Smooth muscle cell (in vitro differentiated cells): ENCODE measurements around the gene SBK1. TPM values are rescaled to one million over a fixed set of nuclear protein-coding genes. Genes with fewer than 3 reads are reported as not detected.

Source experiments
- DNase-seq: peaks from one replicate; lab custom pipeline; 2025; ENCODE audit not compliant: unreplicated experiment; lab: John Stamatoyannopoulos, UW
- H2AFZ ChIP-seq: fragments of 200-600 bp; sonication (generic); 2 replicates; pipeline ENCODE4 v1.6.0; 2016; ENCODE audit warnings: antibody characterized with exemption, low read depth, mild to moderate bottlenecking
- H3F3A ChIP-seq: fragments of 200-600 bp; sonication (generic); 2 replicates; pipeline ENCODE4 v1.6.0; 2017; ENCODE audit warnings: antibody characterized with exemption, low read depth
- H3K27ac ChIP-seq: fragments of 200-600 bp; sonication (generic); 2 replicates; pipeline ENCODE4 v1.5.1; 2016; ENCODE audit warnings: low read depth, mild to moderate bottlenecking
- H3K27me3 ChIP-seq: fragments of 200-600 bp; sonication (generic); 2 replicates; pipeline ENCODE4 v1.6.1; 2016; ENCODE audit warnings: low read depth, mild to moderate bottlenecking
- H3K36me3 ChIP-seq: fragments of 200-600 bp; sonication (generic); 2 replicates; pipeline ENCODE4 v1.5.1; 2016; ENCODE audit warnings: low read depth
- H3K4me1 ChIP-seq: fragments of 200-600 bp; sonication (generic); 2 replicates; pipeline ENCODE4 v1.5.1; 2016; ENCODE audit warnings: low read depth
- H3K4me2 ChIP-seq: fragments of 200-600 bp; sonication (generic); 2 replicates; pipeline ENCODE4 v1.6.0; 2016; ENCODE audit warnings: mild to moderate bottlenecking
- H3K4me3 ChIP-seq: fragments of 200-600 bp; sonication (generic); 2 replicates; pipeline ENCODE4 v1.5.1; 2016; ENCODE audit warnings: mild to moderate bottlenecking
- H3K79me2 ChIP-seq: fragments of 200-600 bp; sonication (generic); 2 replicates; pipeline ENCODE4 v1.6.0; 2016; ENCODE audit warnings: low read depth, mild to moderate bottlenecking
- H3K9ac ChIP-seq: fragments of 200-600 bp; sonication (generic); 2 replicates; pipeline ENCODE4 v1.6.0; 2016; ENCODE audit warnings: low read depth
- H3K9me3 ChIP-seq: fragments of 200-600 bp; sonication (generic); replicated peaks from 2 replicates; pipeline ENCODE4 v1.5.1; 2016; ENCODE audit warnings: low read depth
- H4K20me1 ChIP-seq: fragments of 200-600 bp; sonication (generic); 2 replicates; pipeline ENCODE4 v1.6.0; 2016; ENCODE audit warnings: low read depth
- CTCF ChIP-seq: fragments of 200-600 bp; sonication (generic); IDR thresholded peaks from 2 replicates; pipeline ENCODE4 v1.5.1; 2017; ENCODE audit warnings: borderline replicate concordance, mild to moderate bottlenecking, antibody characterized with exemption; ENCODE audit not compliant: insufficient read depth, poor library complexity, severe bottlenecking
- WGBS: methylation state at CpG from one replicate; pipeline ENCODE4 v1.1.7; 2016; ENCODE audit warnings: low lambda C conversion rate; 5-methylcytosine and 5-hydroxymethylcytosine counted together
- polyA plus RNA-seq: library from polyadenylated mRNA; unstranded; fragments of >200 nt; fragmentation: Nextera tagmentation; extraction: Ambion mirVana; gene quantifications from 2 replicates; pipeline ENCODE4 v1.2.1, GENCODE V29; 2016
- total RNA-seq: library from RNA; depleted of rRNA; stranded (reverse); fragments of >200 nt; gene quantifications from 2 replicates; pipeline ENCODE4 v1.2.3, GENCODE V29; 2014

SBK1 gene
- total and polyA plus RNA-seq, 2 experiments from 2014 or later = 1.9 to 3.1 TPM

DNA sequence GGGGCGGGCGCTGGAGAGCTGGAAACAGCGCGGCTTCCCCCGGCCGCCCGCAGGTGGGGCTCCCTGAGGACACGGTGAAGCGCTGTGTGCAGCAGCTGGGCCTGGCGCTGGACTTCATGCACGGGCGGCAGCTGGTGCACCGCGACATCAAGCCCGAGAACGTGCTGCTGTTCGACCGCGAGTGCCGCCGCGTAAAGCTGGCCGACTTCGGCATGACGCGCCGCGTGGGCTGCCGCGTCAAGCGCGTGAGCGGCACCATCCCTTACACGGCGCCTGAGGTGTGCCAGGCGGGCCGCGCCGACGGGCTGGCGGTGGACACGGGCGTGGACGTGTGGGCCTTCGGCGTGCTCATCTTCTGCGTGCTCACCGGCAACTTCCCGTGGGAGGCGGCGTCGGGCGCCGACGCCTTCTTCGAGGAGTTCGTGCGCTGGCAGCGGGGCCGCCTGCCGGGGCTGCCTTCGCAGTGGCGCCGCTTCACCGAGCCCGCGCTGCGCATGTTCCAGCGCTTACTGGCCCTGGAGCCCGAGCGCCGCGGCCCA lies 27.8 kb downstream of the SBK1 start:
- Histone ChIP-seq H3K36me3 (no peaks in the 10 kb centered on the region), H3K9me3 (no peaks in the 10 kb centered on the region), H3K4me1 (no peaks in the 10 kb centered on the region), H3K4me2 (no peak overlapping the region), H3K4me3 (no peak overlapping the region), H2AFZ (no peak overlapping the region), H3K27ac (no peak overlapping the region), H4K20me1 (no peaks in the 10 kb centered on the region), H3K79me2 (no peaks in the 10 kb centered on the region), H3K9ac (no peak overlapping the region), H3F3A (no peaks in the 10 kb centered on the region), H3K27me3 (no peaks in the 10 kb centered on the region)
- DNase-seq = no peak
- TF ChIP-seq CTCF = no peak
- WGBS = 98% methylated on average over 35 of the region's 73 CpGs

DNA sequence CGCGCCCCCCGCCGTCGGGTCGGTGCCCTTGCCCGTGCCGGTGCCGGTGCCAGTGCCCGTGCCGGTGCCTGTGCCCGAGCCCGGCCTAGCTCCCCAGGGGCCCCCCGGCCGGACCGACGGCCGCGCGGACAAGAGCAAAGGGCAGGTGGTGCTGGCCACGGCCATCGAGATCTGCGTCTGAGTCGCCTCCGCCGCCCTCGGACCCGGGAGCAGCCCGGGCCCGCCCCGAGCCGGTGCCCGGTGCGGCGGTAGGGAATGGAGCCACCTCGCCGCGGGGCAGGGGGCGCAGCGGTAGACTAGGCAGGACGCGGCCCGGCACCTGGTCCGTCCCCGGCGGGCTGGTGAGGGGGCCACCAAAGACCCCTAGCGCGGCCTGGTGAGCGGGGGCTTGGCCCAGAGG lies 28.4 kb downstream of the SBK1 start:
- DNase-seq = no peak
- H3K27ac ChIP-seq = no peak overlapping the region

DNA sequence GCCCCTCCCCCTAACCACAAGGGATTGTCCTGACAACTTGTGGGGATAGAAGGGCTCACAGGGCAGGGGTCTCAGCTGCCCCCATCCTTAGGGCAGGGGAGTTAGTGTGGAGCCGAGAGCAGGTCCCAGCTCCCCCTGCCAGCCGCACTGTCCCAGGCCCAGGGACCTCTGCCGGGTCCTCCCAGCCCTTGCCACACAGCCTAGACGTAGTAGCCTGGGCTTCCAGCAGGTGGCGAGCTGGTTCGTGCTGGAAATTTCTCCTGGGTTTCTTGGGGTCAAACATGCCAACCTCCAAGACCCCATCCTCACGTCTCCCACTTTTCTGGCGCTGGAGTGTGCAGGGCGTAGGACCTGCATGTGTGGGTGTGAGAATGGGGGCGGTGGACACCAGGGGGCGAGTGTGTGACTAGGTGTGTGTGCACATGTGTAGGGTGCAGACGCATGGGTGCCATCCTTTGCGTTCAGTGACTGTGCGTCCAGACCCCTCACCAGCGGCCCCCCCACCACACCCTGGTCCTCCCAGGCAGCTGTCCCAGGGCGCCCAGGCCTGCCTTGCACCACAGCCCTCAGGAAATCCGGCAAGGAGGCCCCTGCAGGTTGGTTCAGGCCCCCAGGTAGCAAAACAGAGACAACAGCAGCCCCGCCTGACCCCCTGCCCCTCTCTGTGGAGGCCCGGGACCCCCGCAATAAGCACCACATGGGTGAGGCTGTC lies 29.5 kb downstream of the SBK1 start:
- Histone ChIP-seq H3K79me2 (no peaks in the 10 kb centered on the region), H2AFZ (no peak overlapping the region), H3K4me1 (no peaks in the 10 kb centered on the region), H3K27me3 (no peaks in the 10 kb centered on the region), H3K9ac (no peak overlapping the region), H3F3A (no peaks in the 10 kb centered on the region), H3K36me3 (no peaks in the 10 kb centered on the region), H3K9me3 (no peaks in the 10 kb centered on the region), H3K4me2 (no peak overlapping the region), H3K4me3 (no peak overlapping the region), H4K20me1 (no peaks in the 10 kb centered on the region), H3K27ac (no peak overlapping the region)
- DNase-seq = no peak
- 73% methylated on average over 18 of the region's 20 CpGs for WGBS
- peak; percentile 66 for TF ChIP-seq CTCF

More for the DNA sequence above, 28.4 kb downstream of the SBK1 start:
- Histone ChIP-seq H3K27me3 (no peaks in the 10 kb centered on the region), H2AFZ (no peak overlapping the region), H3K4me1 (no peaks in the 10 kb centered on the region), H4K20me1 (no peaks in the 10 kb centered on the region), H3F3A (no peaks in the 10 kb centered on the region), H3K36me3 (no peaks in the 10 kb centered on the region), H3K9me3 (no peaks in the 10 kb centered on the region), H3K4me2 (no peak overlapping the region), H3K9ac (no peak overlapping the region), H3K79me2 (no peaks in the 10 kb centered on the region), H3K4me3 (no peak overlapping the region)
- 98% methylated on average over 34 of the region's 49 CpGs for WGBS
- no peak for TF ChIP-seq CTCF
